Lower lobe of right lung (tissue), 2 donors: Measurements from ENCODE around the gene HOXA2. TPM values are rescaled to one million over a fixed set of nuclear protein-coding genes. Genes with fewer than 3 reads are reported as not detected.

ENCODE experiments used
- ATAC-seq, 2 donors: fragments of 200-7000 bp; cut with Tn5 transposase; one replicate each; pipeline ENCODE4 v1.9.1; 2020 to 2022; ENCODE audit warnings: mild to moderate bottlenecking in 2 of 2, moderate library complexity in 2 of 2
- DNase-seq: peaks from one replicate; pipeline ENCODE4 v3.0.0-alpha.2; 2020
- H3K27ac ChIP-seq: fragments of 200-600 bp; one replicate; pipeline ENCODE4 v1.8.0; 2022
- H3K27me3 ChIP-seq: fragments of 200-600 bp; one replicate; pipeline ENCODE4 v1.8.0; 2022; ENCODE audit warnings: low read depth
- H3K36me3 ChIP-seq: fragments of 200-600 bp; one replicate; pipeline ENCODE4 v1.8.0; 2022; ENCODE audit warnings: mild to moderate bottlenecking
- H3K4me1 ChIP-seq: fragments of 200-600 bp; one replicate; pipeline ENCODE4 v1.8.0; 2022
- H3K4me3 ChIP-seq: fragments of 200-600 bp; one replicate; pipeline ENCODE4 v1.8.0; 2022; ENCODE audit warnings: mild to moderate bottlenecking
- H3K9me3 ChIP-seq: fragments of 200-600 bp; one replicate; pipeline ENCODE4 v1.8.0; 2022
- intact Hi-C: fragments of 100-400 bp; cut with DNase I; formaldehyde crosslinking; loops from one replicate; pipeline ENCODE4 v1.11.0; 2022
- total RNA-seq: library from RNA; stranded (reverse); fragmentation: NEBNext Ultra II Directional; extraction: Animal tissue kit (Norgen Biotek cat#: 25700); gene quantifications from one replicate; pipeline ENCODE4 v1.2.1, GENCODE V29; 2021
- TF ChIP-seq, protein P1 (sequence below): fragments of 200-600 bp; IDR thresholded peaks from one replicate; pipeline ENCODE4 v1.8.0; 2022; ENCODE audit warnings: antibody characterized with exemption, mild to moderate bottlenecking
- donor health status: DM: no; HTN: yes; CAD: no; lungs with severe emphysema.

Gene HOXA2
- total RNA-seq, 1 donor from 2014 or later = 1.5 TPM

DNA sequence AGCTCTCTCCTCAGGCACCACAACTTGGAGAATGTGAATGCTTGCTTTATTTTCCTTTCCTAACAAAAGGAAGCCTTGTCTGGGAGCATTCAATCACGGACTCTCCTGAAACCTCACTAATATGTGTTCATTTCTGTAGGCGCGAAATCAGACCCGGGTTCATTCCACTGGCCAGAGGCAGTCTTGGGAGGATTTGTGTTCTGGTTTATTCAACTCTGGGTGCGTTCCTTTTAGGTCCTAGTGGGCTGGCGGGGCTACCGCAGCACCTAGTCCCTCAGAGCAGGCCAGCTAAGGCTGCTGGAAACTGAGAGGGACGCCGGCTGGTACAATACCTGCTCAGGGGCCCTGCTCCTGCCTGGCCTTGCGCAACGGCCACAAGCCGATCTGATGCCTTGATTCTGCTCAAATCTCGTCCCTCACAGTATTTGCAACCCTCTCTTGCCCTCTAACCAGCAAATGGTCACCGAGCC is 20.6 kb upstream of the HOXA2 start:
- no peak for ATAC-seq
- TF ChIP-seq, protein P1, sequence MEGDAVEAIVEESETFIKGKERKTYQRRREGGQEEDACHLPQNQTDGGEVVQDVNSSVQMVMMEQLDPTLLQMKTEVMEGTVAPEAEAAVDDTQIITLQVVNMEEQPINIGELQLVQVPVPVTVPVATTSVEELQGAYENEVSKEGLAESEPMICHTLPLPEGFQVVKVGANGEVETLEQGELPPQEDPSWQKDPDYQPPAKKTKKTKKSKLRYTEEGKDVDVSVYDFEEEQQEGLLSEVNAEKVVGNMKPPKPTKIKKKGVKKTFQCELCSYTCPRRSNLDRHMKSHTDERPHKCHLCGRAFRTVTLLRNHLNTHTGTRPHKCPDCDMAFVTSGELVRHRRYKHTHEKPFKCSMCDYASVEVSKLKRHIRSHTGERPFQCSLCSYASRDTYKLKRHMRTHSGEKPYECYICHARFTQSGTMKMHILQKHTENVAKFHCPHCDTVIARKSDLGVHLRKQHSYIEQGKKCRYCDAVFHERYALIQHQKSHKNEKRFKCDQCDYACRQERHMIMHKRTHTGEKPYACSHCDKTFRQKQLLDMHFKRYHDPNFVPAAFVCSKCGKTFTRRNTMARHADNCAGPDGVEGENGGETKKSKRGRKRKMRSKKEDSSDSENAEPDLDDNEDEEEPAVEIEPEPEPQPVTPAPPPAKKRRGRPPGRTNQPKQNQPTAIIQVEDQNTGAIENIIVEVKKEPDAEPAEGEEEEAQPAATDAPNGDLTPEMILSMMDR = no peak
- DNase-seq = no peak
- peak overlapping the region; percentile 51 for H3K4me3 ChIP-seq
- intact Hi-C loops = no loop called here
- H3K27ac ChIP-seq = peak overlapping the region; percentile 92
- H3K36me3 ChIP-seq = no peaks in the 10 kb centered on the region
- H3K4me1 ChIP-seq = peaks cover 45% of the 10 kb centered on the region
- no peaks in the 10 kb centered on the region for H3K9me3 ChIP-seq
- peaks cover 20% of the 10 kb centered on the region for H3K27me3 ChIP-seq

DNA sequence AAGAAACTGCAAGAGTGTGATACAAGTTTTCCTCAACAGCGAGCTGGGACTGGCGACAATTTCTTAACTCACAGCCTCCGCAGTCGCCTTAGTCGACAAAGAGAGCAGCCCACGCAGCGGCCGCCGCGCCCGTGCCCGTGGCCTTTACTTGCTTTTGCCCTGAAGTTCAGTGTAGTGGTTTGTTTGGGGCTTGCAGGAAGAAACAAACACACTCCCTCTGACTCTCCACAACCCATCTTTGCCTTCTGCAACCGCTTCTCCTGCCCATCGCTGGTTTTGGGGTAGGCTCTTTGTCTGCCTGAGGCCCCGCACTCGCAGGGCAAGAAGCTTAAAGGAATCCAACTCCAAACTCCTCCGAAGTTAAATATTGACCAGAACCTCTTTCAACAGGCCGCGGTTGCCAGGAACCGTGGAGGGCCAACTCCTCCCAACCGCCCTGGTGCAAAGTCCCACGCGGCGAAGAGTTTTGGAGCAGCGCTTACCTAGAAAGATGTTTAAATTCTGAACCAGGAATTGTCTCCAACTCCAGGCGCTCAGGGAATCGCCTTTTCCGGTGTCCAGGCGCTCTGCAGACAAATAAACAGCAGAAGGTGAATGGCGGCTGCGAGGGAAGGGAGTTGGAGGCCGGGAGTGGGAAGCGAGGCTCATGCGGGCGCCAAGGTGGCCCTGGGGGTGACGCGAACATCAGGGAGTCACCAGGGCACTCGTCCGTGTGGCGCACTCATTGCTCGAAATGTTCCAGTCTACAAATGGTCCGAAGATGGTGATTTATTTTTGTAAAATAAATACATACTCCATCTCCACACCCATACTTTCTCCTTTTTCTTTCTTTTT is 19.8 kb upstream of the HOXA2 start:
- TF ChIP-seq, protein P1 = no peak
- Histone ChIP-seq H3K9me3 (no peaks in the 10 kb centered on the region), H3K4me1 (peaks cover 41% of the 10 kb centered on the region), H3K36me3 (no peaks in the 10 kb centered on the region), H3K4me3 (peak overlapping the region; percentile 51), H3K27me3 (peaks cover 16% of the 10 kb centered on the region), H3K27ac (peak overlapping the region; percentile 92)
- no peak for DNase-seq
- no peak for ATAC-seq
- intact Hi-C loops = no loop called here

DNA sequence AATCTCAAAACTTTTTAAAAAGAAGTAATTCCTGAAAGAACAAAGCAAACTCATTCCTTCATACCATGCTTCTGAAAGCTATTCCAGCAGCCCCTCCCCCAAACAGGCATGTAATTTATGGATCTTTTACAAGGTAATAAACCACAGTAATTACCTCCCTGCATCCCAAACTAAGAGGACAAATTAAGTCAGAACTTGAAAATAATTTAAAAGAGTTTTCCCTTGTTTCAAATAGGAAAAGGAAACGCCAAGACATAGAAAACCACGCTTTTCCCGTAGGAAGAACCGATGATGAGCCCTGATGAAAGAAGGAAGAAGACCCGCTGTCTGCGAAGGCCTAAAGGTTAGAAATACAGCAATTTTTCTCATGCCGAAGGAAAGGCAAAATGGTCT is 19.2 kb upstream of the HOXA2 start:
- TF ChIP-seq, protein P1 = no peak
- intact Hi-C loops = no loop called here
- peaks cover 35% of the 10 kb centered on the region for H3K4me1 ChIP-seq
- H3K27me3 ChIP-seq = peaks cover 16% of the 10 kb centered on the region
- ATAC-seq = no peak
- no peak for DNase-seq
- no peaks in the 10 kb centered on the region for H3K36me3 ChIP-seq
- H3K9me3 ChIP-seq = no peaks in the 10 kb centered on the region
- H3K27ac ChIP-seq = peak overlapping the region; percentile 92
- H3K4me3 ChIP-seq = peak overlapping the region; percentile 51

DNA sequence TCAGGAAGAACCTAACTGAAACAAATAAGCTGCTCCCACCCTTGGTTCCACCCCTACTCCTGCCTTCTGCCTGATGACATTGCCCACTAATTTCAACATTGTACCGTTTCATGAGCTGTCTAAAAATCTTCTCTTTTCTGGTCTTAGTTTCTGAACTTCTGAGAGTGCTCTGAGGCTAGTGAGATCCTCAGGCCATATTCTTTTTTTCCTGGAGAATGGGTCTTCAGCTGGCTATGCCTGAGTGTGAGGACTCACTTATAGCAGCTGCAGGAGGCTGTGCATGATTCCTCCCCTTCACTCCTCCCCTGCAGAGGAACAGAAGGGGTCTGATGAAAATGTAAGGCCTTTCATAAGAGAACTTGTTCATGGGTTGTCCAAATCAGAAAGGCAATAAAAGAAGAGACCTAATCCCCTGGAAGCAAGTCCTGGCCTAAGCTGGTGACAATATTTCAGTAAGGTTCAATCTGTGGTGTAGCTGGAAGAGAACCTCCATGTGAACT is 17.0 kb upstream of the HOXA2 start:
- intact Hi-C loops = no loop called here
- Histone ChIP-seq H3K27me3 (peaks cover 25% of the 10 kb centered on the region), H3K36me3 (no peaks in the 10 kb centered on the region), H3K4me1 (peaks cover 14% of the 10 kb centered on the region), H3K27ac (peak overlapping the region; percentile 87), H3K9me3 (no peaks in the 10 kb centered on the region), H3K4me3 (peak overlapping the region; percentile 55)
- ATAC-seq = no peak
- DNase-seq = no peak
- TF ChIP-seq, protein P1 = no peak

DNA sequence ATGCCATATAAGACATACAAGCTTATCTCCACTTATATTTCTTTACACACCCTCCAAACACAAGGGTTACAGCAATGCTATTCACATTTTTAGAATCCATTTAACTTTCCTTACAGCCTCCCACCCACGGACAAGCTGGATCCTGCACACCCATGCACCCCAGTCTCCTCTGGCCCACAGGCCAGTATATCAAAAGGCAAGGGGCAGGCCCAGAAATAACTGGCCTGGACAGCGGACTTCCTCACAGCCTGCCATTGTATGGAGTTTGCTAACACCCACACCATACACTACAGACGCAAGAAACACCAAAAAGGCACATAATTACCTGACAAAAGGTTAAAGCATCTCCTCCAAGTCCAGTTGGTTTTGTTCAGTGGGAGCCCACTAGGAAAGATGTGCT is 16.1 kb upstream of the HOXA2 start:
- Histone ChIP-seq H3K36me3 (no peaks in the 10 kb centered on the region), H3K4me3 (peak overlapping the region; percentile 55), H3K9me3 (no peaks in the 10 kb centered on the region), H3K27ac (peak overlapping the region; percentile 87), H3K27me3 (peaks cover 20% of the 10 kb centered on the region), H3K4me1 (peaks cover 14% of the 10 kb centered on the region)
- TF ChIP-seq, protein P1 = no peak
- DNase-seq = no peak
- ATAC-seq = no peak
- intact Hi-C loops = no loop called here
